GM21825 (cell line): ENCODE measurements around the gene ALDH16A1.

Experiments
- ATAC-seq: cut with Tn5 transposase; IDR thresholded peaks from one replicate; pipeline ENCODE4 v1.9.1; 2021; ENCODE audit warnings: mild to moderate bottlenecking, moderate library complexity; ENCODE audit not compliant: unreplicated experiment

ALDH16A1 gene

GRCh38 chr19:49487277-49488045 is 34.4 kb downstream of the ALDH16A1 start, which contains the start of gene RPL13A:
Gene RPL13A (plus strand): TSS chr19:49487608. CDS start chr19:49487630, 22 bp downstream.
- peak; percentile 84 for ATAC-seq

DNA sequence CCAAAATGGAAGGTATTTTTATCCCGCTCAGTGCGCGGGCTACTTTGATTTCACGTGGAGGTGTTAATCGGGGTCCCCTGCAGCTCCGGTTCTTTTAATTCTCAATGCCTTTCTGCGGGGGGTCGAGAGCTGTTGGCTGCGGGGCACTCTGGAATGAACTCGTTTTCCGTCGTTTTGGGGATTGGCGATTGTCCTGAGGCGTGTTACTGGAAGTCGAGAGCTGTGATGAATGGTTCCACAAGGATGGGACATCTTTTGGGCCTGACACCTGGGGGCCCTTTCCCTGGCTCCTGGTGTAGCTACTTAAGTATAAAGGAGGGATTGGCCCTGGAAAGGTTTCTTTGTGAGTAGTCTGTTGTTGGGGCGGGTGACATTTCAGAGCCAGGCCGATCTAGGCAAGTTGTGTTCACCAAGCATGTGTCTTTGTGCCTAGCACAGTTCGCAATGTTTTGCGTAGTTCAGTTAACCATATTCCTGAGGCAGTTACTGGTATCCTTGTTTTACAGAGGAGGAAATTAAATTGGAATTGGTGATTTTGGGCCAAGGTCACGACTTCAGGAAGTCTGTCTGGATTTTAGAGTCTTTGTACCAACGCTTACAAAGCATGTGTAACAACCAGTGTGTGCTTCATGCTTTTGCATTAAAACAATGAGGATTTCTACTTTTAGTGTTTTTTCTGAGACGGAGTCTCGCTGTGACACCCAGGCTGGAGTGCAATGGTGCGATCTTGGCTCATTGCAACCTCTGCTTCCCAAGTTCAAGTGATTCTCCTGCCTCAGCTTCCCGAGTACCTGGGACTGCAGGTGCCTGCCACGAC is 35.2 kb downstream of the ALDH16A1 start:
- ATAC-seq: no peak

GRCh38 chr19:49488863-49489537 is 36.0 kb downstream of the ALDH16A1 start:
- ATAC-seq: no peak

- ATAC-seq: no peak
Measured at GRCh38 chr19:49489601-49490167, 36.7 kb downstream of the ALDH16A1 start.

DNA sequence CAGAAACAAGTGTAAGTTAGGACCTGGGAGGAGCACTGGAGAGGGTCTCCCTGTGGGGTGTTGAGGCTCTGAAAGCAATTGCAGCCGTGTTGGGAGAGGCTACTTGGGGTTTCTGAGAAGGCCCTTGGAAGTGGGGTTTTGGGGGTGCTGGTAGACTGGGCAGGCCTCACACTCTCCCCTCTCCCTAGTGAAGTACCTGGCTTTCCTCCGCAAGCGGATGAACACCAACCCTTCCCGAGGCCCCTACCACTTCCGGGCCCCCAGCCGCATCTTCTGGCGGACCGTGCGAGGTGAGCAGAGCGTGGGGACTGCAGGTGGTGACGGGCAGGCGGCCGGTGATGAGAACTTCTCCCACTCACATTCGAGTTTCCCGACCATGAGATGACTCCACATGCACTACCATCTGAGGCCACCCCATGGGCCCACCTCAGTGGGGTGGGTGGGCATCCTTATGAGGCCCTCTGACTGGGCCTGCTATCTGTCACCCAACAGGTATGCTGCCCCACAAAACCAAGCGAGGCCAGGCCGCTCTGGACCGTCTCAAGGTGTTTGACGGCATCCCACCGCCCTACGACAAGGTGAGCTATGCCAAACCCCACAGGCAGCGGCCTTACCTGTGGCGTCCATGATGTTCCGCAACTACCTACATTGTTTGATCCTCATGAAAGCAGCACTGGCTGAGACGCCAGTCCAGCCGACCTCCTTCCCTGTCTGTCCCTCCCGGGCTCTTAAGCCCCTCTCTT is 37.4 kb downstream of the ALDH16A1 start:
- no peak for ATAC-seq

GRCh38 chr19:49491030-49491803 is 38.2 kb downstream of the ALDH16A1 start:
- ATAC-seq: no peak

GRCh38 chr19:49491804-49492572 is 39.0 kb downstream of the ALDH16A1 start:
- no peak for ATAC-seq

DNA sequence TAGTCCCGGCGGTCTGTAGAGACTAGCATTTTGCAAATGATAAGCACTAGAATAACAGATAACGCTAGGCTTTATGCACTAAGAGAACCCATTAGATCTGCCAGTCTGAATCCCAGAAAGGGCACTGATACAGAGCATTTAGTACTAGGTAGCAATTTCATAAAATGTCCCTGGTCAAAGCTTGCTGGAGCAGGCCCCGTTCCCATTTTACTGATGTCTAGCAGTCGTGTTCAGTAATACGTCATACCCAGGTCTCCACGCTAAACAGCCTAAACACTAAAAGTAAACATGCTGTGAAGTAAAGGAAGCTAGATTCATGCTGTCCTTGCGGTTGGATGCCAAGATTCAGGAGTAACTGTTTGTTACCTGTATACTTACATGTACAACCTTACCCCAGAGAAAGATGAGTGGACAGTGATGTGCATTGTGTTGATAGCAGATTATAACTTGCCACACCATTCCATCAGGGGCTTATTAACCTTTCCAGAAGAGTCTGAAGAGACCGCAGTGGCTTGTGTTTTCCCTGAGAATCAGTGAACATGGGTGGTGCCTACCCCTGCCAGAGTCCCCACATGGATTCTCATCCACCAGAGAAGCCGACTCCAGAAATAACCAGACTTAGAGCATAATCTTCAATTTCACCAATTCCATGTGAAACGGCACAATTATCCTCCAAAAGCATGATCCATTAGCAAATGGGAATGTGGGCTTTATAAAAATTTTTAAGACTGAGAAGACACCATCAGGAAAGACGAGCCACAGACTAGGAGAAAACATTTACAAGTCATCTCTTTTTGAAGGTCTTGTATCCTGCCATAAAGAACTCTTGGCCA is 39.8 kb downstream of the ALDH16A1 start:
- ATAC-seq: no peak

DNA sequence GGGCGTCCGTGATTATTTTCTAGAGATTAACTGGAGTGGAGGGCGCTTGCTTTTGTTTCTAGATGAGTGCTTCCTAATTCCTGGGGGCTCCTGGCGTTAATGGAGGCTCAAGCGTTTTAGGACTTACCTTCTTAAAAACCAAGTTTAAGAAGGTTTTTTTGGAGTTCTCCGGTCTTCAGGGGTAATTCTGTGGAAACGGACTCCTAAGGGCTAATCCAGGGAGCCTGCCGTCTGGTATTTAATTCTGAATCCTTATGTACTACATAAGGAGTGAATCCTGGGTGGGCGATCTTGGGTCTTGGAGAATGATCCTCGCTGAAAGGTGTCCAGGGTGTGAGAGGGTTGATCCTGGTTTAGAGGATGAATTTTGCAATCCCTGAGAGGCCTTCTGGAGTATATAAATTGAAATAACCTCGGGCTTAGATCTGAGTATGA is 43.6 kb downstream of the ALDH16A1 start:
- no peak for ATAC-seq

GRCh38 chr19:49497047-49497788 is 44.2 kb downstream of the ALDH16A1 start:
- ATAC-seq: no peak

- ATAC-seq: no peak
Measured at GRCh38 chr19:49497789-49498103, 44.7 kb downstream of the ALDH16A1 start.

DNA sequence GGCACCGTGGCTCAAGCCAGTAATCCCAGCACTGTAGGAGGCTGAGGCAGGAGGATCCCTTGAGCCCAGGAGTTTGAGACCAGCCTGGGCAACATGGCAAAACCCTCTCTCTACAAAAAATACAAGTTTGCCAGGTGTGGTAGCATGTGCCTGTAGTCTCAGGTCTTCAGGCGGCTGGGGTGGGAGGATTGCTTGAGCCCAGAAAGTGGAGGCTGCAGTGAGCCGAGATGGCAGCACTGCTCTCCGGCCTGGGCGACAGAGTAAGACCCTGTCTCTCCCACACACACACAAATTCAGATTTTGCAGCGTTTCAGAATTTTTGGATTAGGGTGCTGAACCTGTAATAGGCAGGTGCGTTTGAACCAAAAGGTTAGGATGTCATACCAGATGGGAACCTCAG is 45.5 kb downstream of the ALDH16A1 start:
- no peak for ATAC-seq

GRCh38 chr19:49499030-49499670 is 46.1 kb downstream of the ALDH16A1 start:
- ATAC-seq: no peak

DNA sequence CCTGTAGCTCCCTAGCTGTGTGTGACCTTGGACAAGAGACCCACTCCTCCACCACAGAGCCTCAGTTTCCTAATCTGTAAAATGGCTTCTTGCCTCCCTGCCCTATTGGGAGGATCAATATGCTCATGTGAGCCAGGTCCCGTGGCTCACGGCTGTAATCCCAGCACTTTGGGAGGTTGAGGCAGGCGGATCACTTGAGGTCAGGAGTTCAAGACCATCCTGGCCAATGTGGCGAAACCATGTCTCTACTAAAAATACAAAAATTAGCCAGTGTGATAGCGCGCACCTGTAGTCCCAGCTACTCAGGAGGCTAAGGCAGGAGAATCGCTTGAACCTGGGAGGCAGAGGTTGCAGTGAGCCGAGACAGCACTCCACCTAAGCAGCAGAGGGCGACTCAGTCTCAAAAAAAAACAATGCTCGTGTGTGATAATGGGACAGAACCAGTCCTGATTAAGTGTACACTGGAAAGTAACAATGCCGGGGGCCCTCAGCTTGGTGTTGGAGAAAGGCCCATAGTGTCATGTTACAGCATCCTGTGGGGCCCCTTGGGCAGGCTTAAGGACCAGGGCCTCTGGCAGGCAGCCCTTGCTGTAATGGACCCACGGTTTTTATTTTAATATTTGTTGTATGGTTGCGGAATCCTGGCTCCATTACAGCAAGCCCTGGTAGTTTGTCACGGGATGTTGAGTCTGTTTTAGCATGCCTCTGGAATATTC is 50.0 kb downstream of the ALDH16A1 start:
- ATAC-seq: no peak

- no peak for ATAC-seq
Measured at GRCh38 chr19:49503582-49503962, 50.5 kb downstream of the ALDH16A1 start.

DNA sequence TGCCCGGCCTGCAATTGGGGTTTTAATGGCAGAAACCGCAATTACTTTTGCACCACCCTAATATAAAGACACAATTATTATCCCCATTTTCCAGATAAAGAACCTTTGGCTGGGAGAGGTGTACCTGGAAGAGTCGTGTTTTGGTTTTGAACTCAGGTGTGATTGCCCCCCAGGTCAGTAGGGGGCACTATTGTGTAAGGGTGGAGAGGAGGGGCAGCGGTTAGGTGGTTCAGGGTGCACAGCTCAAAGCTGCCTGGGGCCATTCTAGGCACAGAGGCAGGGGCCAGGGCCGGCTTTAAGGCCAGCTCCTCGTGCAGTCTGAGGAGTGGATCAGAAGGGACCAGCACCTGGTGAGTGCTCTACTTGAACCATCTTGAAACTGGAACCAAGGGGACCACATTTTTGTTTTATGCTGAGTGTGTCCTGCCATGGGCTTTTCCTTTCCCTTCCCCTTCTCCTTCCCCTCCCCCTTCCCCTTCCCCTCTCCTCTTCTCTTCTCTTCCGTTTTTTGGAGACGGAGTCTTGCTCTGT is 53.6 kb downstream of the ALDH16A1 start:
- no peak for ATAC-seq
